Mucosa of rectum (tissue), 2 donors: Measurements from ENCODE around the gene AMBP.

Source experiments
- H3K27ac ChIP-seq, 2 donors: one replicate each; pipeline ENCODE4 v1.7.0; 2013; ENCODE audit warnings: inconsistent platforms in 2 of 2, low read depth in 2 of 2, low read length in 2 of 2
- H3K27me3 ChIP-seq, 2 donors: one replicate each; pipeline ENCODE4 v1.7.0; 2013; ENCODE audit warnings: low read length in 2 of 2; ENCODE audit not compliant: control insufficient read depth in 2 of 2, insufficient read depth in 2 of 2
- H3K36me3 ChIP-seq, 2 donors: one replicate each; pipeline ENCODE4 v1.7.0; 2013; ENCODE audit warnings: low read length in 2 of 2; ENCODE audit not compliant: control insufficient read depth in 2 of 2, insufficient read depth in 2 of 2
- H3K4me1 ChIP-seq, 2 donors: one replicate each; pipeline ENCODE4 v1.7.0; 2013; ENCODE audit warnings: low read length in 2 of 2, mild to moderate bottlenecking in 1 of 2; ENCODE audit not compliant: control insufficient read depth in 2 of 2, insufficient read depth in 2 of 2
- H3K4me3 ChIP-seq, 2 donors: one replicate each; pipeline ENCODE4 v1.7.0; 2013; ENCODE audit warnings: low read length in 2 of 2
- H3K9ac ChIP-seq, 2 donors: one replicate each; pipeline ENCODE4 v1.7.0; 2013; ENCODE audit warnings: low read length in 2 of 2, low read depth in 1 of 2, mild to moderate bottlenecking in 1 of 2
- H3K9me3 ChIP-seq, 2 donors: one replicate each; pipeline ENCODE4 v1.7.0; 2013; ENCODE audit warnings: low read length in 2 of 2; ENCODE audit not compliant: control insufficient read depth in 2 of 2
- donor health status: healthy.
- donor health status: Normal muscosa, but diverticular disease.

Gene AMBP

GRCh38 chr9:114098021-114098935, 20.2 kb upstream of the AMBP start:
- peak overlapping the region; percentile 32 to 52 for H3K9ac ChIP-seq
- H3K4me3 ChIP-seq = peak overlapping the region; percentile 56 to 64

GRCh38 chr9:114097613-114098020, 19.5 kb upstream of the AMBP start:
- peaks cover 3 to 9% of the 10 kb centered on the region in 2 donors for H3K36me3 ChIP-seq
- H3K27ac ChIP-seq = peak overlapping the region in 1 of 2 donors; percentile 32
- H3K4me1 ChIP-seq = peaks cover 8 to 13% of the 10 kb centered on the region in 2 donors
- no peaks in the 10 kb centered on the region for H3K9me3 ChIP-seq
- H3K27me3 ChIP-seq = no peaks in the 10 kb centered on the region
- peak overlapping the region; percentile 56 to 59 for H3K4me3 ChIP-seq
- H3K9ac ChIP-seq = peak overlapping the region in 1 of 2 donors; percentile 52

More at GRCh38 chr9:114098021-114098935, 20.2 kb upstream of the AMBP start:
- peak overlapping the region; percentile 72 for H3K27ac ChIP-seq
- no peaks in the 10 kb centered on the region for H3K9me3 ChIP-seq
- H3K36me3 ChIP-seq = peaks cover 3 to 9% of the 10 kb centered on the region in 2 donors
- H3K27me3 ChIP-seq = no peaks in the 10 kb centered on the region
- H3K4me1 ChIP-seq = peaks cover 8 to 13% of the 10 kb centered on the region in 2 donors

GRCh38 chr9:114096866-114097612, 18.9 kb upstream of the AMBP start:
- H3K27me3 ChIP-seq = no peaks in the 10 kb centered on the region
- no peak overlapping the region for H3K27ac ChIP-seq
- peaks cover 3 to 9% of the 10 kb centered on the region in 2 donors for H3K36me3 ChIP-seq
- H3K4me3 ChIP-seq = peak overlapping the region in 1 of 2 donors; percentile 59
- no peak overlapping the region for H3K9ac ChIP-seq
- no peaks in the 10 kb centered on the region for H3K9me3 ChIP-seq
- H3K4me1 ChIP-seq = peaks cover 8 to 13% of the 10 kb centered on the region in 2 donors

- no peaks in the 10 kb centered on the region for H3K9me3 ChIP-seq
- no peak overlapping the region for H3K9ac ChIP-seq
- peaks cover 3 to 9% of the 10 kb centered on the region in 2 donors for H3K36me3 ChIP-seq
- no peak overlapping the region for H3K27ac ChIP-seq
- peaks cover 8 to 13% of the 10 kb centered on the region in 2 donors for H3K4me1 ChIP-seq
- no peak overlapping the region for H3K4me3 ChIP-seq
- no peaks in the 10 kb centered on the region for H3K27me3 ChIP-seq
Measured at GRCh38 chr9:114096041-114096511, 18.0 kb upstream of the AMBP start.

- peaks cover 8 to 13% of the 10 kb centered on the region in 2 donors for H3K4me1 ChIP-seq
- H3K27ac ChIP-seq = no peak overlapping the region
- H3K9me3 ChIP-seq = no peaks in the 10 kb centered on the region
- H3K27me3 ChIP-seq = no peaks in the 10 kb centered on the region
- peaks cover 3 to 9% of the 10 kb centered on the region in 2 donors for H3K36me3 ChIP-seq
- H3K9ac ChIP-seq = no peak overlapping the region
- no peak overlapping the region for H3K4me3 ChIP-seq
Measured at GRCh38 chr9:114094971-114095370, 16.9 kb upstream of the AMBP start.

GRCh38 chr9:114093761-114094505, 15.8 kb upstream of the AMBP start:
- no peak overlapping the region for H3K4me3 ChIP-seq
- H3K9ac ChIP-seq = no peak overlapping the region
- no peaks in the 10 kb centered on the region for H3K9me3 ChIP-seq
- H3K27ac ChIP-seq = no peak overlapping the region
- H3K36me3 ChIP-seq = peaks cover 3 to 9% of the 10 kb centered on the region in 2 donors
- H3K4me1 ChIP-seq = peaks cover 7% of the 10 kb centered on the region in 2 donors
- H3K27me3 ChIP-seq = no peaks in the 10 kb centered on the region

GRCh38 chr9:114093031-114093471, 15.0 kb upstream of the AMBP start:
- Histone ChIP-seq H3K4me1 (peaks cover 5 to 6% of the 10 kb centered on the region in 2 donors), H3K9ac (no peak overlapping the region), H3K4me3 (no peak overlapping the region), H3K27ac (no peak overlapping the region), H3K9me3 (no peaks in the 10 kb centered on the region), H3K27me3 (no peaks in the 10 kb centered on the region), H3K36me3 (peaks cover 3 to 9% of the 10 kb centered on the region in 2 donors)

GRCh38 chr9:114092336-114092735, 14.2 kb upstream of the AMBP start:
- Histone ChIP-seq H3K9me3 (no peaks in the 10 kb centered on the region), H3K4me1 (no peaks in the 10 kb centered on the region), H3K36me3 (peaks cover 3 to 9% of the 10 kb centered on the region in 2 donors), H3K9ac (no peak overlapping the region), H3K27ac (no peak overlapping the region), H3K4me3 (no peak overlapping the region), H3K27me3 (no peaks in the 10 kb centered on the region)

GRCh38 chr9:114091711-114092110, 13.6 kb upstream of the AMBP start:
- Histone ChIP-seq H3K36me3 (peaks cover 3 to 9% of the 10 kb centered on the region in 2 donors), H3K9me3 (no peaks in the 10 kb centered on the region), H3K4me1 (no peaks in the 10 kb centered on the region), H3K27me3 (no peaks in the 10 kb centered on the region), H3K27ac (no peak overlapping the region), H3K4me3 (no peak overlapping the region), H3K9ac (no peak overlapping the region)
